Nephron (organoid): ENCODE results near the gene RELN.

Experiments used
- H3K27ac Mint-ChIP-seq, 3 experiments: 2 replicates each; pipeline ENCODE4 v1.8.0; 2020; ENCODE audit warnings: mixed read lengths in 3 of 3, mild to moderate bottlenecking in 2 of 3, moderate library complexity in 1 of 3
- H3K27me3 Mint-ChIP-seq: 2 replicates; pipeline ENCODE4 v1.8.0; 2021; ENCODE audit warnings: low read depth, mild to moderate bottlenecking, moderate library complexity, mixed read lengths
- H3K36me3 Mint-ChIP-seq: 2 replicates; pipeline ENCODE4 v1.8.0; 2020; ENCODE audit warnings: low read depth, mixed read lengths
- H3K4me1 Mint-ChIP-seq: 2 replicates; pipeline ENCODE4 v1.8.0; 2020; ENCODE audit warnings: mixed read lengths
- H3K4me3 Mint-ChIP-seq, 3 experiments: 2 replicates each; pipeline ENCODE4 v1.8.0; 2020; ENCODE audit warnings: mild to moderate bottlenecking in 3 of 3, mixed read lengths in 3 of 3, moderate library complexity in 2 of 3
- H3K9me3 Mint-ChIP-seq: 2 replicates; pipeline ENCODE4 v1.8.0; 2020; ENCODE audit warnings: mixed read lengths
- CTCF ChIP-seq, 3 experiments: fragments of 200-600 bp; sonication (generic); IDR thresholded peaks; one replicate each; pipeline ENCODE4 v1.5.0; 2021; ENCODE audit warnings: antibody characterized with exemption in 3 of 3; ENCODE audit not compliant: unreplicated experiment in 3 of 3

RELN gene

GRCh38 chr7:103894656-103895596 lies 94.5 kb downstream of the RELN start:
- TF ChIP-seq CTCF (IDR thresholded peaks at IDR 0.05; ENCODE audit: unreplicated experiment in 3 of 3), result no peak
- no peak overlapping the region for H3K27ac Mint-ChIP-seq
- H3K36me3 Mint-ChIP-seq, result no peaks in the 10 kb centered on the region
- no peak overlapping the region for H3K4me3 Mint-ChIP-seq
- H3K27me3 Mint-ChIP-seq, result no peaks in the 10 kb centered on the region
- no peaks in the 10 kb centered on the region for H3K9me3 Mint-ChIP-seq
- no peaks in the 10 kb centered on the region for H3K4me1 Mint-ChIP-seq

- no peak for TF ChIP-seq CTCF (IDR thresholded peaks at IDR 0.05; ENCODE audit: unreplicated experiment in 3 of 3)
- Mint-ChIP-seq H3K27me3 (no peaks in the 10 kb centered on the region), H3K27ac (no peak overlapping the region), H3K36me3 (no peaks in the 10 kb centered on the region), H3K9me3 (no peaks in the 10 kb centered on the region), H3K4me1 (no peaks in the 10 kb centered on the region), H3K4me3 (no peak overlapping the region)
These were observed 96.1 kb downstream of the RELN start for GRCh38 chr7:103893350-103893749.

GRCh38 chr7:103889451-103889850 lies 100.0 kb downstream of the RELN start:
- no peak overlapping the region for H3K4me3 Mint-ChIP-seq
- H3K27me3 Mint-ChIP-seq, result no peaks in the 10 kb centered on the region
- H3K27ac Mint-ChIP-seq, result no peak overlapping the region
- TF ChIP-seq CTCF (IDR thresholded peaks at IDR 0.05; ENCODE audit: unreplicated experiment in 3 of 3), result no peak
- no peaks in the 10 kb centered on the region for H3K9me3 Mint-ChIP-seq
- H3K4me1 Mint-ChIP-seq, result no peaks in the 10 kb centered on the region
- no peaks in the 10 kb centered on the region for H3K36me3 Mint-ChIP-seq

- no peak overlapping the region for H3K27ac Mint-ChIP-seq
- TF ChIP-seq CTCF (IDR thresholded peaks at IDR 0.05; ENCODE audit: unreplicated experiment in 3 of 3), result no peak
- H3K27me3 Mint-ChIP-seq, result no peaks in the 10 kb centered on the region
- no peak overlapping the region for H3K4me3 Mint-ChIP-seq
- H3K9me3 Mint-ChIP-seq, result no peaks in the 10 kb centered on the region
- H3K4me1 Mint-ChIP-seq, result no peaks in the 10 kb centered on the region
- H3K36me3 Mint-ChIP-seq, result no peaks in the 10 kb centered on the region
These were observed 100.8 kb downstream of the RELN start for GRCh38 chr7:103888603-103889153.

GRCh38 chr7:103887853-103888602 lies 101.4 kb downstream of the RELN start:
- H3K9me3 Mint-ChIP-seq, result no peaks in the 10 kb centered on the region
- no peaks in the 10 kb centered on the region for H3K27me3 Mint-ChIP-seq
- no peaks in the 10 kb centered on the region for H3K4me1 Mint-ChIP-seq
- no peak for TF ChIP-seq CTCF (IDR thresholded peaks at IDR 0.05; ENCODE audit: unreplicated experiment in 3 of 3)
- no peak overlapping the region for H3K4me3 Mint-ChIP-seq
- no peaks in the 10 kb centered on the region for H3K36me3 Mint-ChIP-seq
- no peak overlapping the region for H3K27ac Mint-ChIP-seq
